IMR-90 (cell line): ENCODE results near the gene ABL1. TPM values are rescaled to one million over a fixed set of nuclear protein-coding genes. Genes with fewer than 3 reads are reported as not detected.

Experiments
- ATAC-seq: fragments of 200-7000 bp; cut with Tn5 transposase; 2 replicates; pipeline ENCODE4 v1.9.1; 2020; ENCODE audit warnings: low read depth, mild to moderate bottlenecking, moderate library complexity
- BruUV-seq: library from RNA; stranded (reverse); fragments of 400-500 nt; replicated peaks from 2 replicates; lab custom pipeline; 2021; lab: Mats Ljungman, UMichigan
- CTCF ChIA-PET: fragments of 300-600 bp; formaldehyde crosslinking; extraction: SDS; loops from one replicate; lab custom pipeline; 2021; ENCODE audit warnings: antibody characterized with exemption; lab: Yijun Ruan, JAX
- POLR2A ChIA-PET: fragments of 300-600 bp; sonication (Branson Sonifier 250); formaldehyde crosslinking; loops from one replicate; lab custom pipeline; 2022; ENCODE audit warnings: antibody characterized with exemption; ENCODE audit not compliant: unreplicated experiment; lab: Charles Lee
- DNase-seq: peaks from one replicate; pipeline ENCODE4 v3.0.0; 2013
- H2AFZ ChIP-seq: replicated peaks from 2 replicates; pipeline ENCODE3; 2013; ENCODE audit warnings: low read length, mild to moderate bottlenecking; ENCODE audit not compliant: poor library complexity
- H2AK5ac ChIP-seq: 2 replicates; pipeline ENCODE4 v1.6.1; 2013; ENCODE audit warnings: low read depth, low read length, inconsistent platforms
- H2AK9ac ChIP-seq: replicated peaks from 2 replicates; pipeline ENCODE3; 2013; ENCODE audit warnings: mild to moderate bottlenecking, low read depth, low read length, moderate library complexity; ENCODE audit not compliant: poor library complexity
- H2BK120ac ChIP-seq: 2 replicates; pipeline ENCODE4 v1.6.1; 2013; ENCODE audit warnings: low read depth, low read length, inconsistent platforms
- H2BK15ac ChIP-seq: 3 replicates; pipeline ENCODE4 v1.6.1; 2013; ENCODE audit warnings: low read depth, low read length, inconsistent platforms
- H2BK20ac ChIP-seq: 2 replicates; pipeline ENCODE4 v1.6.1; 2013; ENCODE audit warnings: low read depth, mild to moderate bottlenecking, inconsistent platforms, low read length, moderate library complexity
- H2BK5ac ChIP-seq: 2 replicates; pipeline ENCODE4 v1.6.1; 2013; ENCODE audit warnings: mild to moderate bottlenecking, low read depth, low read length, inconsistent platforms; ENCODE audit not compliant: poor library complexity, severe bottlenecking
- H3K14ac ChIP-seq: replicated peaks from 2 replicates; pipeline ENCODE4 v1.6.1; 2013; ENCODE audit warnings: low read depth, low read length, inconsistent platforms
- H3K18ac ChIP-seq: 2 replicates; pipeline ENCODE4 v1.6.1; 2013; ENCODE audit warnings: low read depth, low read length, control low read depth
- H3K23ac ChIP-seq: 2 replicates; pipeline ENCODE4 v1.6.1; 2013; ENCODE audit warnings: low read depth, low read length, inconsistent platforms
- H3K27ac ChIP-seq: 2 replicates; pipeline ENCODE4 v1.5.1; 2013; ENCODE audit warnings: mild to moderate bottlenecking, control low read depth, low read length; ENCODE audit not compliant: insufficient read depth
- H3K27me3 ChIP-seq: 2 replicates; pipeline ENCODE4 v1.6.1; 2013; ENCODE audit warnings: low read length; ENCODE audit not compliant: control insufficient read depth, insufficient read depth
- H3K36me3 ChIP-seq: 2 replicates; pipeline ENCODE4 v1.6.1; 2013; ENCODE audit warnings: low read length, mixed read lengths; ENCODE audit not compliant: control insufficient read depth, insufficient read depth
- H3K4ac ChIP-seq: 2 replicates; pipeline ENCODE4 v1.6.1; 2013; ENCODE audit warnings: low read depth, low read length, inconsistent platforms
- H3K4me1 ChIP-seq: 2 replicates; pipeline ENCODE4 v1.6.1; 2013; ENCODE audit warnings: low read length, mixed read lengths; ENCODE audit not compliant: control insufficient read depth, insufficient read depth
- H3K4me2 ChIP-seq: 2 replicates; pipeline ENCODE4 v1.6.1; 2013; ENCODE audit warnings: low read depth, mild to moderate bottlenecking, control low read depth, low read length, moderate library complexity
- H3K4me3 ChIP-seq: 2 replicates; pipeline ENCODE4 v1.5.1; 2013; ENCODE audit warnings: low read depth, mild to moderate bottlenecking, control low read depth, low read length, moderate library complexity; ENCODE audit not compliant: insufficient read depth
- H3K56ac ChIP-seq: 2 replicates; pipeline ENCODE4 v1.6.1; 2013; ENCODE audit warnings: low read length, inconsistent platforms; ENCODE audit not compliant: insufficient read depth; ENCODE audit errors: extremely low read depth
- H3K79me1 ChIP-seq, 2 experiments: 2 replicates each; pipeline ENCODE4 v1.6.1; 2013; ENCODE audit warnings: low read length in 2 of 2, inconsistent platforms in 1 of 2, low read depth in 1 of 2
- H3K9ac ChIP-seq: 2 replicates; pipeline ENCODE4 v1.6.1; 2013; ENCODE audit warnings: low read depth, low read length, control low read depth
- H3K9me1 ChIP-seq: 2 replicates; pipeline ENCODE4 v1.6.1; 2013; ENCODE audit warnings: low read length, inconsistent platforms; ENCODE audit not compliant: insufficient read depth
- H3K9me3 ChIP-seq: 2 replicates; pipeline ENCODE4 v1.6.1; 2013; ENCODE audit warnings: low read length; ENCODE audit not compliant: control insufficient read depth, insufficient read depth
- H4K20me1 ChIP-seq: 2 replicates; pipeline ENCODE4 v1.6.1; 2013; ENCODE audit warnings: low read length, inconsistent platforms; ENCODE audit not compliant: insufficient read depth
- H4K5ac ChIP-seq: 2 replicates; pipeline ENCODE4 v1.6.1; 2013; ENCODE audit warnings: mild to moderate bottlenecking, low read depth, low read length, control low read depth
- H4K8ac ChIP-seq, 2 experiments: 2 replicates each; pipeline ENCODE4 v1.6.1; 2013; ENCODE audit warnings: low read depth in 2 of 2, low read length in 2 of 2, control low read depth in 1 of 2, inconsistent platforms in 1 of 2
- H4K91ac ChIP-seq: 2 replicates; pipeline ENCODE4 v1.6.1; 2013; ENCODE audit warnings: low read depth, low read length, inconsistent platforms; ENCODE audit not compliant: insufficient read depth
- CHD1 ChIP-seq: IDR thresholded peaks from 2 replicates; pipeline ENCODE4 v1.6.1; 2012; ENCODE audit warnings: low read depth, low read length, improper control_type of control experiment
- ELK1 ChIP-seq: fragments of 150-350 bp; IDR thresholded peaks from 2 replicates; pipeline ENCODE4 v1.6.1; 2016; ENCODE audit warnings: low read depth, mild to moderate bottlenecking, low read length, moderate library complexity, borderline replicate concordance
- FOS ChIP-seq: fragments of 150-350 bp; IDR thresholded peaks from 2 replicates; pipeline ENCODE4 v1.6.1; 2016; ENCODE audit warnings: low read depth, low read length
- MAFK ChIP-seq: IDR thresholded peaks from 2 replicates; pipeline ENCODE4 v1.6.1; 2012; ENCODE audit warnings: low read depth, low read length, improper control_type of control experiment
- MAZ ChIP-seq: IDR thresholded peaks from 2 replicates; pipeline ENCODE4 v1.6.1; 2012; ENCODE audit warnings: low read depth, mild to moderate bottlenecking, low read length, improper control_type of control experiment, moderate library complexity, borderline replicate concordance
- MXI1 ChIP-seq: IDR thresholded peaks from 2 replicates; pipeline ENCODE4 v1.6.1; 2012; ENCODE audit warnings: low read depth, mild to moderate bottlenecking, low read length, moderate library complexity, borderline replicate concordance
- NFE2L2 ChIP-seq: fragments of 150-350 bp; IDR thresholded peaks from 2 replicates; pipeline ENCODE4 v1.6.1; 2016; ENCODE audit warnings: low read depth, mild to moderate bottlenecking, low read length
- POLR2A ChIP-seq: IDR thresholded peaks from 2 replicates; pipeline ENCODE4 v1.6.1; 2012; ENCODE audit warnings: mild to moderate bottlenecking, low read depth, low read length
- RAD21 ChIP-seq: IDR thresholded peaks from 2 replicates; pipeline ENCODE4 v1.6.1; 2012; ENCODE audit warnings: low read length, improper control_type of control experiment
- RCOR1 ChIP-seq: IDR thresholded peaks from 2 replicates; pipeline ENCODE4 v1.6.1; 2012; ENCODE audit warnings: mild to moderate bottlenecking, low read length, improper control_type of control experiment; ENCODE audit not compliant: insufficient replicate concordance
- RFX5 ChIP-seq: IDR thresholded peaks from 2 replicates; pipeline ENCODE4 v1.8.0; 2012; ENCODE audit warnings: low read depth, mild to moderate bottlenecking, low read length, moderate library complexity
- SMC3 ChIP-seq: fragments of 150-350 bp; IDR thresholded peaks from 2 replicates; pipeline ENCODE4 v1.6.1; 2016; ENCODE audit warnings: low read depth, mild to moderate bottlenecking, antibody characterized with exemption, low read length, moderate library complexity
- WGBS, 2 experiments: methylation state at CpG; one replicate each; pipeline versions ENCODE4 v1.1.5 to v1.1.7; 2013; ENCODE audit warnings: missing lambda C conversion rate in 2 of 2; ENCODE audit not compliant: insufficient read length in 1 of 2; ENCODE audit errors: extremely low coverage in 2 of 2; 5-methylcytosine and 5-hydroxymethylcytosine counted together
- dilution Hi-C: fragments of 300-500 bp; cut with HindIII; formaldehyde crosslinking; loops from one replicate; pipeline ENCODE4 v1.14.3; 2018; ENCODE audit warnings: low sequenced_read_pairs; ENCODE audit not compliant: unreplicated experiment
- in situ Hi-C: fragments of 300-500 bp; cut with MboI; formaldehyde crosslinking; loops from 3 replicates; pipeline ENCODE4 v1.14.3; 2019; ENCODE audit warnings: low sequenced_read_pairs, inconsistent platforms, mixed read lengths
- intact Hi-C: fragments of 100-400 bp; cut with micrococcal nuclease; formaldehyde crosslinking; loops from 2 replicates; pipeline ENCODE4 v1.10.0; 2022
- polyA plus RNA-seq, 3 experiments: library from polyadenylated mRNA; depleted of rRNA; stranded (reverse); fragments of >200 nt; gene quantifications; 2 replicates each; pipeline ENCODE4 v1.2.3, GENCODE V29; 2012; ENCODE audit warnings: low replicate concordance in 1 of 3
- total RNA-seq: library from RNA; depleted of rRNA; stranded (reverse); fragments of >200 nt; gene quantifications from 2 replicates; pipeline ENCODE4 v1.2.3, GENCODE V29; 2012
- TF ChIP-seq, protein P1 (sequence below): fragments of 150-350 bp; IDR thresholded peaks from 2 replicates; pipeline ENCODE4 v1.6.1; 2017; ENCODE audit warnings: mild to moderate bottlenecking, antibody characterized with exemption, low read length, low read depth

ABL1 gene
- total and polyA plus RNA-seq, 2 of the 4 experiments (the other 2 are of a cell fraction), result 33.7 to 49.1 TPM

- Histone ChIP-seq H3K56ac (no peak overlapping the region), H3K4ac (no peak overlapping the region), H3K4me2 (no peak overlapping the region), H2BK20ac (no peak overlapping the region), H4K8ac (no peak overlapping the region), H3K27ac (no peak overlapping the region), H3K36me3 (no peaks in the 10 kb centered on the region), H3K9ac (no peak overlapping the region), H3K18ac (no peak overlapping the region), H2BK15ac (no peak overlapping the region), H4K20me1 (no peaks in the 10 kb centered on the region), H3K14ac (no peak overlapping the region), H2AK9ac (peak overlapping the region; percentile 26), H3K9me1 (no peaks in the 10 kb centered on the region), H2AFZ (no peak overlapping the region), H2BK120ac (no peak overlapping the region), H4K5ac (no peak overlapping the region), H3K4me1 (no peaks in the 10 kb centered on the region), H2AK5ac (no peak overlapping the region), H3K23ac (no peak overlapping the region), H2BK5ac (no peak overlapping the region), H3K79me1 (no peaks in the 10 kb centered on the region), H4K91ac (no peak overlapping the region), H3K4me3 (no peak overlapping the region), H3K27me3 (no peaks in the 10 kb centered on the region), H3K9me3 (no peaks in the 10 kb centered on the region)
- no TSS peak for BruUV-seq
- DNase-seq, result no peak
- in situ Hi-C loops, result no loop called here
- CTCF ChIA-PET, result no interaction called here
- TF ChIP-seq CHD1, result no peak
- no peak for TF ChIP-seq ELK1
- TF ChIP-seq MAFK, result no peak
- TF ChIP-seq FOS, result no peak
- TF ChIP-seq, protein P1, sequence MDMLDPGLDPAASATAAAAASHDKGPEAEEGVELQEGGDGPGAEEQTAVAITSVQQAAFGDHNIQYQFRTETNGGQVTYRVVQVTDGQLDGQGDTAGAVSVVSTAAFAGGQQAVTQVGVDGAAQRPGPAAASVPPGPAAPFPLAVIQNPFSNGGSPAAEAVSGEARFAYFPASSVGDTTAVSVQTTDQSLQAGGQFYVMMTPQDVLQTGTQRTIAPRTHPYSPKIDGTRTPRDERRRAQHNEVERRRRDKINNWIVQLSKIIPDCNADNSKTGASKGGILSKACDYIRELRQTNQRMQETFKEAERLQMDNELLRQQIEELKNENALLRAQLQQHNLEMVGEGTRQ, result no peak
- no peak for TF ChIP-seq RCOR1
- TF ChIP-seq RFX5, result no peak
- no peak for TF ChIP-seq POLR2A
- no peak for TF ChIP-seq RAD21
- TF ChIP-seq SMC3, result no peak
- TF ChIP-seq NFE2L2, result no peak
- no peak for TF ChIP-seq MAZ
- no peak for TF ChIP-seq MXI1
- intact Hi-C loops, result no loop called here
- POLR2A ChIA-PET, result no interaction called here
- no peak for ATAC-seq
- 66% methylated on average over 6 of the region's 14 CpGs; no CpG with 5 or more reads in 1 of the 2 experiments for WGBS, 2 experiments
- dilution Hi-C loops, result no loop called here
Measured at GRCh38 chr9:130920762-130921299, 85.8 kb downstream of the ABL1 start.
